Suprapubic skin (tissue), 3 donors: ENCODE measurements around the gene KCTD10.

Experiments
- POLR2A ChIP-seq, 2 donors: fragments of 450-650 bp; IDR thresholded peaks; one replicate each; pipeline ENCODE4 v1.6.1; 2017; ENCODE audit warnings: antibody characterized with exemption in 2 of 2, mild to moderate bottlenecking in 2 of 2, moderate library complexity in 2 of 2
- TF ChIP-seq, protein P1 (sequence below), 2 donors: fragments of 200-600 bp in 1 of 2; fragments of 450-650 bp in 1 of 2; sonication (generic) in 1 of 2; IDR thresholded peaks; one replicate each; pipeline ENCODE4 v1.5.1; 2016 to 2019; ENCODE audit warnings: antibody characterized with exemption in 2 of 2, mild to moderate bottlenecking in 1 of 2, moderate library complexity in 1 of 2

DNA sequence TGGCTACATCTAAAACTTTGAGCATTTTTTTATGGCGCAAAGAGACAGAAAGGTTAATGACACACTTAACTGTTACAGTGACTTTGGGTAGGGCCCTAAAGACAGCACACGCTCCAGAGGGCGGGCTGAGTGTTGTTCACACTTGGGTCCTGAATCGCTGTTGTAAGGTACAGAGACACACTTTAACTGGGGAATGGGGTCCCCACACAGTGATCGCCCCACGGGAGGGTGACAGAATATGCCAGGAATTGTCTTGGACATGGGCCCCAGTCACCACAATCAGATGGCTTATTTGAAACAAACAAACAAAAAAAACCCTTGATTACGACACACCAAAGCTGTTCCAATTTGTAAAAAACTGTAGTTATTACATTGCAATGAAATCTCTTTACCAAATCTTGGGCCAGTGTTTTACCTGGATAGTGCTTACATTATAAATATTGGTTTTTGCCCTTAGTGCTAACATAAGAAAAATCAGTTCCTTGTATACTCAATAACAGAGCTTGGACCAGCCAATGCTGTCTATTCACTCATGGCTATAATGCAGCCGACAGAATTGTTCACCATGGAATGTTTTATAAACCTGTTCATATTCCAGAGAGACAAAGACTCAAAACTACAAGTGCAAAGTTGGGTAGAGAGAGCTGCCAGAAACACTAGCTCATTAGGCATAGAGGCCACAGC, 28.3 kb downstream of the KCTD10 start:
- no peak for TF ChIP-seq POLR2A (IDR thresholded peaks at IDR 0.05)
- TF ChIP-seq, protein P1, sequence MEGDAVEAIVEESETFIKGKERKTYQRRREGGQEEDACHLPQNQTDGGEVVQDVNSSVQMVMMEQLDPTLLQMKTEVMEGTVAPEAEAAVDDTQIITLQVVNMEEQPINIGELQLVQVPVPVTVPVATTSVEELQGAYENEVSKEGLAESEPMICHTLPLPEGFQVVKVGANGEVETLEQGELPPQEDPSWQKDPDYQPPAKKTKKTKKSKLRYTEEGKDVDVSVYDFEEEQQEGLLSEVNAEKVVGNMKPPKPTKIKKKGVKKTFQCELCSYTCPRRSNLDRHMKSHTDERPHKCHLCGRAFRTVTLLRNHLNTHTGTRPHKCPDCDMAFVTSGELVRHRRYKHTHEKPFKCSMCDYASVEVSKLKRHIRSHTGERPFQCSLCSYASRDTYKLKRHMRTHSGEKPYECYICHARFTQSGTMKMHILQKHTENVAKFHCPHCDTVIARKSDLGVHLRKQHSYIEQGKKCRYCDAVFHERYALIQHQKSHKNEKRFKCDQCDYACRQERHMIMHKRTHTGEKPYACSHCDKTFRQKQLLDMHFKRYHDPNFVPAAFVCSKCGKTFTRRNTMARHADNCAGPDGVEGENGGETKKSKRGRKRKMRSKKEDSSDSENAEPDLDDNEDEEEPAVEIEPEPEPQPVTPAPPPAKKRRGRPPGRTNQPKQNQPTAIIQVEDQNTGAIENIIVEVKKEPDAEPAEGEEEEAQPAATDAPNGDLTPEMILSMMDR (IDR thresholded peaks at IDR 0.05): no peak
